ENCODE results near the gene SBK1.

GRCh38 chr16:28298511-28298878 is 6.2 kb downstream of the SBK1 start:
- TF ChIP-seq CTCF (IDR thresholded peaks at IDR 0.05), result no peak
- no peak for TF ChIP-seq POLR2A (IDR thresholded peaks at IDR 0.05)
